GM19238 (cell line): Measurements from ENCODE around the gene CFAP410.
"Not testable (repeated sequence)": the region's sequence is repeated elsewhere in the genome, so short reads cannot be mapped to it uniquely, and the experiment has no call there.

Source experiments
- DNase-seq: peaks from one replicate; pipeline ENCODE4 v3.0.0; 2011; ENCODE audit warnings: low spot score; ENCODE audit not compliant: insufficient read length

The CFAP410 gene

DNA sequence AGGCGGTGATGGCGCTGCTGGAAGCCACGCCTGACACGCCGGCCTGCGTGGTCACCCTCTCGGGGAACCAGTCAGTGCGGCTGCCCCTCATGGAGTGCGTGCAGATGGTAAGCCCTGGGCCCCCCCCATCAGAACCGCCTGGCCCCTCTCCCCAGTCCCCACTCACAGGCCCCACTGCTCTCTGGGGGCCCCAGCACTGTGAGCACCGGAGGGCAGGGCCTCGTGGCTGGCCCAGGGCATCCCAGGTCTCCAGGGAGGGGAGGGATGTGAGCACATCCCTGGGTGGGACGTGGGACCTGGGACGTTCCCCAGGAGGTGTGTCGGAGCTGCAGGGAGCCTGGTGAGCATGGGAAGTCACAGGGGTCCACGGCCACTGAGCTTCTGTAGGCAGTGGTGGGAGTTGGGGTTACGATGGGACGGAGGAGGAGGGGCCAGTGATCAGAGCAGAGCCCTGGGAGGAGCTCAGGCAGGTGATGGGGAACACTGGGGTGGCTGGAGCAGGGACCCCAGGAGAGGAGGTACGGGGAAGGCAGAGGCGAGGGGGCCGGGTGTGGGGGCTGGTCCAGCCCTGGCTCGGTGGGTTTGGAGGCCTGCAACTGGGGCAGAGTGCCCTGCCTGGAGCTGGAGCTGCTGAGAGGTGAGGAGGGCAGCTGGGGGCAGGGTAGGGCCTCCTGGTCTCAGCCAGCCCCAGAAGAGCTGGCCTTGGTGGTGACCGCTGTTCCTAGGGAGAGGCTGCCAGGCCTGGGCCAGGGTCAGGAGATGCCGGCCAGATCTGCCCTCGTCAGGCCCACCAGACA, 20.5 kb downstream of the CFAP410 start:
- no peak for DNase-seq

GRCh38 chr21:44317871-44318270, 21.3 kb downstream of the CFAP410 start:
- DNase-seq, result no peak

DNA sequence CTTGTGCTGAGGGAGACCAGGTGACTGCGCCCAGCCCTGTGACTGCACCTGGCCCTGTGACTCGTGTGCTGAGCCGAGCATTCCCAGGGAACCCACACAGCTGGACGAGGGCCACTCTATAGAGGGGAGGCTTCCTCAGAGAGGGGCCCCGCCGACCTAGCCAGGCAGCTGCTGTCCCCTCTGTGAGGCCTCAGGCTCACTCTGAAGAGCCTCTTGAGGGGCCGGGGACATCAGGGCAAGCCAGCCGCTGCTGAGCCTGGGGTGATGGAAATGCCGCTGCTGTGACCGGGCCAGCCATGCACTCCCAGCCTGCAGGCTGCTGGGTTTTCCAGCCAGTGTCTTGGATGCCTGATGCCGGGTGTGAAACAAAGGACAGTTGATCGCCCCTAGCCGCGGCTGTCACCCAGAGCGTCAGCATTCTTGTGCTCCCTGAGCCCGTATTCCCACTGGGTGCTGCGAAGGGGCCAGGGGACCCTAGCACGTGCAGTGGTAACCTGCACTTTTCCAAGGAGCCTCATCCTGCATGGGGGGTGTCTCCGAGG, 21.9 kb downstream of the CFAP410 start:
- DNase-seq, result no peak

DNA sequence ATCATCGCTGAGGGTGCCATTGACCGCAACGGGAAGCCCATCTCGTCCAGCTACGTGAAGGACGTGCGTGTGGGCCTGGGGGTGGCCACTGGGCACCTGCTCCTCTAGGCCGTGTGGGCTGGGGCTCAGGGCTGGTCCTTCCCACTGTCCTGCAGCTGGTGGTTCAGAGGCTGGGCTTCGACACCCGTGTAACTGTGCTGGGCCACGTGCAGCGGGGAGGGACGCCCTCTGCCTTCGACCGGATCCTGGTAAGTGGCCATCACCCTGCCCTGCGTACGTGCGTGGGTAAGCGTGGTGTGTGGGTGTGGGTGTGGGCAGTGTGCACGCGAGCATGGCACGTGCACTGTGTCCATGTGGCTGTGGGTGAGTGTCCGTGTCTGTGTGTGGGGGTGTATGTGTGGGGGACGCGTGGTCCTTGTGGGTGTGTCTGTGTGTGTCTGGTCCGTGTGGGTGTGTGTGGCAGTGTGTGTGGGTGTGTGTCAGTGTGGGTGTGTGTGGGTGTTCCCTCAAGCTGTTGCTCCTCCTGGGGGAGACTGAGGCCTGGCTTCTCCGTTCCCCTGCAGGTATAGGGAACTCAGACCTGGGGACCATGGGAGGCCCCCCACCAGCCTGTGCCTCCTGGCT, 22.8 kb downstream of the CFAP410 start:
- DNase-seq, result no peak

DNA sequence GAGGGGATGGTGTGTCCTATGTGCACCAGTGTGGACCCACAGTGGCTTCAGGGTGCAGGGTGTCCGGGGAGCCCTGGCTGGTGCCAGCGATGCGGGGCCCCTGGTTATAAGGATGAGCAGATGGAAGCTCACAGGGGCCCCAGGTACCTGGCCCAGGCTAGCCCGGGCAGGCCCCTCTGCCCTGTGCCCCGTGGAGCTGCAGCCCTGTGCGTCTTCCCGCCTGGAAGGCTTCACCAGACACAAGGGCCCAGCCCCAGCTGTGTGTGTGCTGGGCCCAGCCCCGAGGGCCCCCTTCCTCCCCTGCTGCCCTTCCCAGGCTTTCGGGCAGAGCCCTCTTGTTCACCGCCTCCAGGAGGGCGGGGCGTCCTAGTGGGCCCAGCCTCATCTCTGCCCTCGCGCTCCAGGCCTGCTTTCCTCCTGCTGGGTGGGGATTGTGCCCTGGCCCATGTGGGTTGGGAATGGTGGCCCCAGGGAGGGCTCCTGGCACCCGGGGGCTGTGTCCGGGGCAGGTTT, 23.4 kb downstream of the CFAP410 start:
- DNase-seq, result no peak

- no peak for DNase-seq
These were observed 24.6 kb downstream of the CFAP410 start for GRCh38 chr21:44314561-44314960.

GRCh38 chr21:44314128-44314527, 25.1 kb downstream of the CFAP410 start:
- no peak for DNase-seq

- no peak for DNase-seq
These were observed 25.7 kb downstream of the CFAP410 start for GRCh38 chr21:44313451-44313850.

GRCh38 chr21:44312716-44313115, 26.5 kb downstream of the CFAP410 start:
- no peak for DNase-seq

GRCh38 chr21:44312089-44312488, 27.1 kb downstream of the CFAP410 start:
- no peak for DNase-seq

GRCh38 chr21:44310628-44311507, 28.3 kb downstream of the CFAP410 start:
- no peak for DNase-seq

DNA sequence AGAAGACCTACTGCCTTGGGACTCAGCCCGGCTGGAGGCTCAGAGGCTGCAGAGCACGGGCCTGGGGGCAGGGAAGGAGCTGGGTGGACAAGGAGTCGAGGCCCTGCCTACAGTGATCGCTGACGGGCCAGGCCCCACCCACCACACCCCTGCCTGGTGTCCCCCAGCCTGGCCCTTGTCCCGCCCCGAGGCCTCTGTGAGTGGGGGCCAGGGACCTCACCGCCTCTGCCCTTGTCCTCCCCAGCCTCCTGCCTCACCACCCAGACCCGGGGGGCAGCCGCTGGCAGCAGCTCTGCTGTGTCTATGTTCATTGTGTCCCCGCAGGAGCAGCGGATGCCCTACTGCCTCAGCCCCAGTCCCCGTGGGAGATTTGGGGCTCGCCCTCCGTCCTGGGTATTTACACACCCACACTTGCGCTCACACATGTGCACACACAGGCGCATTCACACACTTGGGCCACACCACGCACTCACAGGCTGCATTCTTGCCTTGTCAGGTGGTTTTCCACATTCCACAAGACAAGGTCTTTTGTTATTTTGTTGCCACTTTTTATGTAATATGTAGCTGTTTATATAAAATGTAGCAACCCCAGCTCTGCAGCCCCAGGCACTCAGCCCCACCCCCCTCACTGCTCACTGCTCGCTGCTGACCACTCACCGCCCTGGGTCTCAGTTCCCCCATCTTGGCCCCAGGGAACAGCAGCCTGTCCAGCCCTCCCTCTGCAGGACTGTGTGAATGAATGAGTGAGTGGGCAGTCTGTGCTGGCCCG, 32.1 kb downstream of the CFAP410 start:
- DNase-seq, result no peak

DNA sequence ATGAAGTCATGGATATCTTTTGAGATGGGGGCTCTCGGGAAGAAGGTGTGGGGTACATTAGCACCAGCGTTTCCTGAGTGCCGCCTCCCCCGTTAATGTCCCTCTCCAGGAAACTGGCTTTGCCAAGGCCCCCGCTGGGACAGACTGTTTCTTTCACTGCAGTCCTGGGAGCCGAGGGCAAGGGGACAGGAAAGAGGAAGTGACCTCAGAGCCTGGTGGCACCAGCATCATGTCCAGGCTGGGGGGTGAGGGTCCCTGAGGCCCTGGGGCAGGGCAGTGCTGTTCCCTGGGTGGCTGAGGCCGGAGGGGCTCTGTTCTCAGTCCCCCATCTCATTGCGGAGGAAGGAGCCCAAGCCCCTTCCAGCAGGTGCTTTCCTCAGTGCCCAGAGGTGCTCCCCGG, 33.5 kb downstream of the CFAP410 start:
- DNase-seq, result no peak

GRCh38 chr21:44304877-44305293, 34.3 kb downstream of the CFAP410 start:
- DNase-seq, result no peak

DNA sequence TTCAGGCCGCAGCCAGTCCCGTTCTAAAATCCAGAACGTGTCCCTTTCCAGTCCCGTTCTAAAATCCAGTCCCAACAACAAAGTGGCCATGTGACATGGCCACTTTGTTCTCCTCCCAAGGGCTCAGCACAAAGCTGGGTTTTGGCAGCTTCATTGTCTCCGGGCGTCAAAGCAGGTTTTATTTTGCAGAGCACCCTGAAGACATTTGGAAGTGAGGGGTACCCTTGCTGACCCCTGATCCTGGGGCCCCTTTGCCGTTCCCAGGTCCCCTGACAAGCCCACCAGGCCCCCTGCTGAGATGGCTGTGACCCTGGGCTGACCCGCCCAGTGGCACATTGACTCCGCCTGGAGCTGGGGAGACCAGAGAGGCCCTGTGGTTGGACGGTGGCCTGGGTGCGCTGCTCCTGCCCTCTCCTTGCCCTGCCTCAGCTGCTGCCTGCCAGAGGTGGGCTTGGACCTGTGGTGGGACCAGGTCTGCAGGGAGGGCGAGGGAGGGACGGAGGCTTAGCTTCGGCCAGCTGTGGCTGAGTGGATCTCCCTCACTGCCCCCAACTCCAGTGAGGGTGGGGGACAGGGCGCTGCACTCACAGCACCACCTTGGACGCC, 35.1 kb downstream of the CFAP410 start:
- no peak for DNase-seq

- no peak for DNase-seq
These were observed 35.7 kb downstream of the CFAP410 start for GRCh38 chr21:44303490-44303981.

DNA sequence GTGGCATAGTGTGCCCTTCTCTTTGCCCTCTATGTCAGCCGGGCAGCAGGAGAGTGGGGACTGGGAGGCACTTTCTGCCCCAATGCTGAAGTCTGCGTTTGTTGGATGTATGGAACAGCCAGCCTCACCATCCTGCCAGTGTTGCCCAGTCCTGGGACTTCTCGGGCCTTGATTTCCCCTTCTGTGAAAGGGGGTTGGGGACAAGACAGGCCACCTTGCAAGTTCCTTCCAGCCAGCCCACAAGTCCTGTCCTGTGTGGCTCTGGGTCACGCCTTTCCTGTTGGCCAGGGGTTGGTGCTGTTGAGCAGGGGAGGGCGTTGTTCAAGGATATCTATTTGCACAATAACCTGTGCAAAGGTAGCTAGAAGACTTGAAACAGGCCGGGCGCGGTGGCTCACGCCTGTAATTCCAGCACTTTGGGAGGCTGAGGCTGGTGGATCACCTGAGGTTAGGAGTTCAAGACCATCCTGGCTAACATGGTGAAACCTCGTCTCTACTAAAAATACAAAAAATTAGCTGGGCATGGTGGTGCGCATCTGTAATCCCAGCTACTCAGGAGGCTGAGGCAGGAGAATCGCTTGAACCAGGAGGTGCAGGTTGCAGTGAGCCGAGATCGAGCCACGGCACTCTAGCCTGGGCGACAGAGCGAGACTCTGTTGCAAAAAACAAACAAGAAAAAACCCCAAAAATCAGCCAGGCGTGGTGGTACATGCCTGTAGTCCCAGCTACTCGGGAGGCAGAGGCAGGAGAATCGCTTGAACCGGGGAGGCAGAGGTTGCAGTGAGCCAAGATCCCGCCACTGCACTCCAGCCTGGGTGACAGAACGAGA, 36.4 kb downstream of the CFAP410 start:
- DNase-seq, result not testable (repeated sequence)

GRCh38 chr21:44301961-44302406, 37.2 kb downstream of the CFAP410 start:
- no peak for DNase-seq

DNA sequence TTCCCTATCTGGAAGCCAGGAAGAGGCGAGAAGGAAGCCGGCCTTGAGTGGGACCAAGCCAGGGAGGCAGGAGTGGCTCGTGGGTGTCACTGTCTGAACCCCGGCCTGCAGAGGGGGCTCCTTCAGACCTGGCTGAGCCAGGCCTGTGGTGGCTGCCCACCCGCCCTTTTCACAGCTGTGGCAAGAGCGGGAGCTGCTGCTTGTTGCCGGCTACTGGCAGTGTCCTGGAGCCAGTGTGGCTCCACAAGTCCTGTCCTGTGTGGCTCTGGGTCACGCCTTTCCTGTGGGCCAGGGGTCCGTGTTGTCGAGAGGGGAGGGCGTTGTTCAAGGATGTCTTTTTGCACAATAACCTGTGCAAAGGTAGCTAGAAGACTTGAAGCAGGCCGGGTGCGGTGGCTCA, 38.0 kb downstream of the CFAP410 start:
- DNase-seq, result no peak
